Spleen (tissue), 11 donors: ENCODE measurements around the gene ANG. TPM values are rescaled to one million over a fixed set of nuclear protein-coding genes. Genes with fewer than 3 reads are reported as not detected.

ENCODE experiments used
- DNase-seq: peaks from one replicate; pipeline ENCODE4 v3.0.0-alpha.2; 2020
- H3K27ac ChIP-seq, 8 donors: fragments of 200-600 bp; sonication (generic) in 7 of 8; 1 replicate in 4 of 8; 2 replicates in 4 of 8; pipeline versions ENCODE4 v1.5.0 to v1.8.0; 2016 to 2021; ENCODE audit warnings: inconsistent platforms in 4 of 8, mild to moderate bottlenecking in 4 of 8, moderate library complexity in 1 of 8
- H3K27me3 ChIP-seq, 7 donors: fragments of 200-600 bp; sonication (generic) in 6 of 7; replicated peaks in 1 of 7; 1 replicate in 4 of 7; 2 replicates in 3 of 7; pipeline versions ENCODE4 v1.5.0 to v1.8.0; 2016 to 2021; ENCODE audit warnings: inconsistent platforms in 3 of 7, mild to moderate bottlenecking in 1 of 7
- H3K36me3 ChIP-seq, 6 donors: fragments of 200-600 bp; sonication (generic) in 5 of 6; 1 replicate in 4 of 6; 2 replicates in 2 of 6; pipeline versions ENCODE4 v1.5.0 to v1.8.0; 2016 to 2021; ENCODE audit warnings: inconsistent platforms in 2 of 6
- H3K4me1 ChIP-seq, 6 donors: fragments of 200-600 bp; sonication (generic) in 5 of 6; 1 replicate in 3 of 6; 2 replicates in 3 of 6; pipeline versions ENCODE4 v1.5.0 to v1.8.0; 2016 to 2021; ENCODE audit warnings: inconsistent platforms in 3 of 6
- H3K4me3 ChIP-seq, 8 donors: fragments of 200-600 bp; sonication (generic) in 7 of 8; 1 replicate in 4 of 8; 2 replicates in 4 of 8; pipeline versions ENCODE4 v1.5.0 to v1.8.0; 2016 to 2021; ENCODE audit warnings: inconsistent platforms in 4 of 8, mild to moderate bottlenecking in 4 of 8, moderate library complexity in 2 of 8
- H3K9me3 ChIP-seq, 8 donors: fragments of 200-600 bp; sonication (generic) in 7 of 8; 1 replicate in 4 of 8; 2 replicates in 4 of 8; pipeline versions ENCODE4 v1.5.0 to v1.8.0; 2016 to 2021; ENCODE audit warnings: inconsistent platforms in 4 of 8
- CTCF ChIP-seq, 11 experiments: fragments of 200-600 bp in 7 of 11; fragments of 450-650 bp in 4 of 11; sonication (generic) in 4 of 11; IDR thresholded peaks in 8 of 11; conservative IDR thresholded peaks in 3 of 11; 1 replicate in 7 of 11; 2 replicates in 4 of 11; pipeline versions ENCODE4 v1.4.0 to v1.8.0; 2016 to 2021; ENCODE audit warnings: antibody characterized with exemption in 11 of 11, inconsistent platforms in 4 of 11, mild to moderate bottlenecking in 1 of 11
- POLR2A ChIP-seq, 3 donors: fragments of 450-650 bp; IDR thresholded peaks; one replicate each; pipeline ENCODE4 v1.5.1; 2017; ENCODE audit warnings: antibody characterized with exemption in 3 of 3, mild to moderate bottlenecking in 1 of 3
- POLR2AphosphoS5 ChIP-seq, 3 donors: sonication (generic); formaldehyde crosslinking; IDR thresholded peaks; one replicate each; pipeline ENCODE4 v1.5.1; 2017; ENCODE audit warnings: antibody characterized with exemption in 3 of 3
- WGBS, 5 donors: extraction: QIAGEN DNeasy Blood & Tissue Kit in 3 of 5; methylation state at CpG; one replicate each; pipeline versions ENCODE4 v1.1.5 to v1.1.7; 2013 to 2018; 5-methylcytosine and 5-hydroxymethylcytosine counted together
- intact Hi-C: fragments of 100-400 bp; cut with DNase I; formaldehyde crosslinking; loops from one replicate; pipeline ENCODE4 v1.15.0; 2023; ENCODE audit warnings: low total_unique reads
- polyA plus RNA-seq, 3 donors: library from polyadenylated mRNA; stranded (reverse); fragments of 200-250 nt; gene quantifications; one replicate each; pipeline ENCODE4 v1.2.1, GENCODE V29; 2013
- total RNA-seq, 7 donors: library from RNA; depleted of rRNA in 3 of 7; stranded (reverse); fragments of >200 nt in 3 of 7; fragmentation: NEBNext Ultra II Directional in 4 of 7; extraction: Animal tissue kit (Norgen Biotek cat#: 25700) in 4 of 7; gene quantifications; one replicate each; pipeline versions ENCODE4 v1.1.0 to v1.2.1, GENCODE V29; 2016 to 2021
- donor health status: healthy with polysubstance abuse.
- donor health status: DM: no; HTN: no; CAD: no; lungs with moderate emphysema.
- donor health status: DM: no; HTN: no; CAD: no.
- donor health status: Bipolar disorder and iron deficiency.
- donor health status: healthy.
- donor health status: DM: no; HTN: no; CAD: no.
- donor health status: DM: yes; HTN: yes; CAD: no.

The ANG gene
- total and polyA plus RNA-seq, 10 donors, result 1.6 to 10.2 (median 4.3) TPM

DNA sequence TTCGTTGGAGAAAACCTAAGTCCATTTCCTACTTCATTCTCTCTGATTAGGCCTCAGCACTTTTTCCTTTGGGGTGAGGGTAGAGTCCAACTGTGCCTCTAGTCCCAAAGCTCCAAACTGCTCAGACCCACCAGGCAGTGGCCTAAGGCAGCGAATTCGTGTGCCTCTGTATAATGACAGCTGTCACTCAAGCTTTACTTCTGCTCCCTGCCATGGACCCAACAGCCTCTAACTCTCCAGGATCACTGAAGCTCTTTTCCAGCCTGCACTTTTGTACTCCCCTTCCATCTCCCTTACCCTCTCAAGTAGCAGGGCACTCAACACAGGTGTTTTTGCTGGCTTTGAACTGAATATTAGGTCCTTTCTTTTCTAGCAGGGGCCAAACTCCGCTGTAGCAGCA, 32.3 kb upstream of the ANG start:
- Histone ChIP-seq H3K4me1 (peaks cover 0 to 22% (median 6%) of the 10 kb centered on the region in 6 donors), H3K27ac (no peak overlapping the region), H3K36me3 (no peaks in the 10 kb centered on the region), H3K4me3 (no peak overlapping the region), H3K27me3 (peaks cover 0 to 98% (median 72%) of the 10 kb centered on the region in 7 donors), H3K9me3 (no peaks in the 10 kb centered on the region)
- WGBS, 5 donors, result 72 to 81% (median 76%) methylated on average over 4 of the region's 4 CpGs
- DNase-seq, result no peak
- intact Hi-C loops, result no loop called here
- TF ChIP-seq POLR2A (IDR thresholded peaks at IDR 0.05), result no peak

DNA sequence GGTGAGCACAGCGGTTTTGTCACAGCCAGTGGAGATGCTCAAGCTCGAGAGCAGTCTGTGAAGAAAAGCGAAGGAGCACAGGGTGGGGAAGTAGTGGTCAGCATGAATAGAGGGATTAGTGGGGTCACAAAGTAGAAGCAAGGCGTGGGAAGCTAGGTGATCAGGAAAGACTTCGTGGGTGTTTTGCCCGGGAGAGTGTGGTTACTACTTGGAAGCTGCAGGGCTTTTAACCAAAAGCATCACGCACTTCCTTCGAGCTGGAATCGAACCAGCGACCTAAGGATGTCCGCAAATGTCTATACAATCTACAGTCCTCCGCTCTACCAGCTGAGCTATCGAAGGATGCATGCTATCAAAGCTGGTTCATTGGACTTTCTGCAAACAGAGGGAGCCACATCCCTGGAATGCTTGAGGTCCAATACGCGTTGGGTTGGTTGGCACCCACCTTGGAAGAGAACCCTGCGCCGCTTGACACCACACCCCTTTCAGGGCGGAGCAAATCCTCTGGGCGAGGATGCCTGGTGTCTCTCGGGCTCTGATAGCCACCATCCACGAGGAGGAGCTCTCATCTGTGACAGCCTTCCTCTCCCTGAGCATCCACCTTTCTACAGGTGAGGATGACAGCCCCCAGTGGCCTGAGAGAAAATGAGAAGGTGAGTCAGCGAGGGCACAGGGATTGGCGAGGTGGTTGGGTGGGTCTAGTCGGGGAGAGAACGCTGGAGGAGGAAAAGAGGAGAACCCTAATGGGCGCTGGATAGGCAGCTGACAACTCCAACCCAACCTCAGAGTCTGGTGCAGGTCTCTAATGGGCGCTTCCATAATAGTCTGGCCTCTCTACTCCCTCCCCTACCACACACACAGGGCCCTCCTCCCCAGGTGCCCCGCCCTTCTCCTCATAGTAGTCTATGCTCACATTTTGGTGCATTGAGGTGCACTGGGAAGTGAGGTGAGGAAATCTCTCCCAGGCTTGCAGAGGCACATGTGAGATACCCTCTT, 31.1 kb upstream of the ANG start:
- peak; percentile 52 for DNase-seq
- TF ChIP-seq POLR2AphosphoS5 (IDR thresholded peaks at IDR 0.05), result no peak
- TF ChIP-seq CTCF (IDR thresholded peaks at IDR 0.05 in 8 of 11, conservative IDR thresholded peaks at IDR 0.05 in 3 of 11), result peak in 1 of 11 experiments; percentile 18
- no peak for TF ChIP-seq POLR2A (IDR thresholded peaks at IDR 0.05)

GRCh38 chr14:20658246-20658645, 30.3 kb upstream of the ANG start:
- no peak for TF ChIP-seq POLR2A (IDR thresholded peaks at IDR 0.05)
- TF ChIP-seq CTCF (IDR thresholded peaks at IDR 0.05 in 8 of 11, conservative IDR thresholded peaks at IDR 0.05 in 3 of 11), result no peak
- no peak for TF ChIP-seq POLR2AphosphoS5 (IDR thresholded peaks at IDR 0.05)
- Histone ChIP-seq H3K27me3 (peaks cover 0 to 90% (median 52%) of the 10 kb centered on the region in 7 donors), H3K36me3 (no peaks in the 10 kb centered on the region), H3K27ac (no peak overlapping the region), H3K4me3 (no peak overlapping the region), H3K4me1 (peaks cover 0 to 28% (median 7%) of the 10 kb centered on the region in 6 donors), H3K9me3 (no peaks in the 10 kb centered on the region)
- DNase-seq, result peak; percentile 45
- 41 to 58% (median 49%) methylated on average over 3 of the region's 3 CpGs for WGBS, 5 donors
- intact Hi-C loops, result no loop called here

More for the DNA sequence above, 31.1 kb upstream of the ANG start:
- Histone ChIP-seq H3K4me3 (no peak overlapping the region), H3K4me1 (peaks cover 0 to 27% (median 6%) of the 10 kb centered on the region in 6 donors), H3K27me3 (peaks cover 0 to 90% (median 59%) of the 10 kb centered on the region in 7 donors), H3K27ac (no peak overlapping the region), H3K36me3 (no peaks in the 10 kb centered on the region), H3K9me3 (no peaks in the 10 kb centered on the region)
- intact Hi-C loops, result no loop called here
- 28 to 32% (median 30%) methylated on average over 26 to 28 of the region's 28 CpGs for WGBS, 5 donors

DNA sequence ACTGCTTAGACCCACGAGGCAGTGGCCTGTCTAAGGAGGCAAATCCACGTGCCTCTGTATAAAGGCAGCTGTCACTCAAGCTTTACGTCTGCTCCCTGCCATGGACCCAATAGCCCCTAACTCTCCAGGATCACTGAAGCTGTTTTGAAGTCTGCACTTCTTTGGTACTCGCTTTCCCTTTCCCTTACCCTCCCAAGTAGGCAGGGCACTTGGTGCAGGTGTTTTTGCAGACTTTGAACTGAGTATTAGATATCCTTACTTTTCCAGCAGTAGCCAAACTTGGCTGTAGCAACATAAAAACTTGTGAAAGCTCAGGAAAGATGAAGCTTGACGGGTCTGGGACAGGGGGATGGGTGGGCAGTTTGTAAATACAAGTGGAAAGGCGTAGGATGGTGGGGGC, 29.2 kb upstream of the ANG start:
- DNase-seq, result no peak
- TF ChIP-seq POLR2AphosphoS5 (IDR thresholded peaks at IDR 0.05) (no peak), CTCF (IDR thresholded peaks at IDR 0.05 in 8 of 11, conservative IDR thresholded peaks at IDR 0.05 in 3 of 11) (no peak), POLR2A (IDR thresholded peaks at IDR 0.05) (no peak)
- peaks cover 0 to 90% (median 43%) of the 10 kb centered on the region in 7 donors for H3K27me3 ChIP-seq
- no peak overlapping the region for H3K27ac ChIP-seq
- H3K9me3 ChIP-seq, result no peaks in the 10 kb centered on the region
- H3K4me1 ChIP-seq, result peaks cover 0 to 28% (median 16%) of the 10 kb centered on the region in 6 donors
- no peaks in the 10 kb centered on the region for H3K36me3 ChIP-seq
- intact Hi-C loops, result no loop called here
- WGBS, 5 donors, result 69 to 83% (median 80%) methylated on average over 6 of the region's 6 CpGs
- no peak overlapping the region for H3K4me3 ChIP-seq
